ENCODE results near the gene RNF44.
"Not testable (repeated sequence)": the region's sequence is repeated elsewhere in the genome, so short reads cannot be mapped to it uniquely, and the experiment has no call there.

Gene RNF44

DNA sequence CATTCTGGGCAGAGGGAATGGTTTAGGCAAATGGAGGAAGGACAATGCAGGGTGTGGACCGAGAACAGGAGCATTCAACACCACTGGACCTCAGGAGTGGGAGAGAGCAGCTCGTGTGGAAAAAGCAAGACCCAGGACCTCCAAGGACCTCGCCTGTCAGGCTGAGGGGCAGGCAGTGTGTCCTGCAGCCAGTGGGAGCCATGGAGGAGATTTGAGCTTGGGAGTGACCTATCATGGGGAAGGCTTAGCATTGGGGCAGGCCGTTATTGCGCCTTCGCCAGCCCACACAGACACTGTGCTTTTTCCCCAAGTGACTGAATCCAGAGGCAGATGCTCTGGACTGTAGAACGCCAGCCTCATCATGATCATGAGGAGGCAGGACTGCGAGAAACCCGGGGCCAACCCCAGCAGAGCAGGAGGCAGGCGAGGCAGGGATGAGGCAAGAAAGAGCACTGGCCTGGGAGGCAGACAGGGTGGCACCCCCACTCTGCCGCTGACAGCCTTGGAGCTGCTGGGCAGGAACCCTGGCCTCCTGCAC lies 15.2 kb upstream of the RNF44 start:
- no peak for DNase-seq (ENCODE audit: low read depth in 2 of 2)

GRCh38 chr5:176550937-176551336 lies 13.7 kb upstream of the RNF44 start:
- DNase-seq (ENCODE audit: low read depth in 2 of 2): not testable (repeated sequence)

- DNase-seq (ENCODE audit: low read depth in 2 of 2): no peak
These were observed 13.2 kb upstream of the RNF44 start for GRCh38 chr5:176550275-176550831.

DNA sequence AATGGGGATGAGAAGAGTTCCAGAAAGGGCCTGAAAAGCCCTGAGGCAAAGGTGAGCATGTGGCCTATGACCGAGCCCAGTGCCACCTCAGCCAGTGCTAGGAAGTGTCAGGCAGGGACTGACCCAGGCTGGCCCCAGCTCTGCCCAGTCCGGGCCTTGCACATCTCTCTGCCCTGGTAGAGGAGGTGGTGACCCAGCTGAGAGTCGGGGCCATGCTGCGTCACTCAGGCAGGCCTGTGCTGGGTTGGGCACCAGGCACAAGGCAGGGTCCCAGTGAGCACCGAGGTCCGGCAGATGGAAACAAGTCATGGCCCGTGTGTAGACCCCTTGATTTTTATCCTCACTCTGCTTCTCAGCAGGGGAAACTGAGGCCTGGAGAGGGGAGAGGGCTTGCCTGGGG lies 12.7 kb upstream of the RNF44 start:
- no peak for DNase-seq (ENCODE audit: low read depth in 2 of 2)

- no peak for DNase-seq (ENCODE audit: low read depth in 2 of 2)
These were observed 11.8 kb upstream of the RNF44 start, which contains the start of gene CDHR2 for GRCh38 chr5:176548967-176549444. TSS of gene CDHR2 (plus strand) at chr5:176549342. CDS start at chr5:176565353, 16,011 bp downstream.

DNA sequence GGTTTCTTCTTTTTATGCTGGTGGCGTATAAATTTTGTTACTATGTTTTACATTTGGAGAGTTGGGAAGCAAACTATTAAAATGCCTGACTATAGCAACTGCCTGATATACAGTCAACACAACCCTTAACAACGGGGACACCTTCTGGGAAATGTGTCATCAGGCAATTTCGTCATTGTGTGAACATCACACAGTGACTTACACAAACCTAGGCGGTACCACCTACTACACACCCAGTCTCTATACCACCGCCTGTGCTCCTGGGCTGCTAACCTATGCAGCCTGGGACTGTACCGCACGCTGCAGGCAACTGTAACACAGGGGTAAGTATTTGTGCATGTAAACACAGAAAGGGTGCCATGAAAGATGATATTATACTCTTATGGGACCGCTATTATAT lies 10.6 kb upstream of the RNF44 start:
- DNase-seq (ENCODE audit: low read depth in 2 of 2): no peak

DNA sequence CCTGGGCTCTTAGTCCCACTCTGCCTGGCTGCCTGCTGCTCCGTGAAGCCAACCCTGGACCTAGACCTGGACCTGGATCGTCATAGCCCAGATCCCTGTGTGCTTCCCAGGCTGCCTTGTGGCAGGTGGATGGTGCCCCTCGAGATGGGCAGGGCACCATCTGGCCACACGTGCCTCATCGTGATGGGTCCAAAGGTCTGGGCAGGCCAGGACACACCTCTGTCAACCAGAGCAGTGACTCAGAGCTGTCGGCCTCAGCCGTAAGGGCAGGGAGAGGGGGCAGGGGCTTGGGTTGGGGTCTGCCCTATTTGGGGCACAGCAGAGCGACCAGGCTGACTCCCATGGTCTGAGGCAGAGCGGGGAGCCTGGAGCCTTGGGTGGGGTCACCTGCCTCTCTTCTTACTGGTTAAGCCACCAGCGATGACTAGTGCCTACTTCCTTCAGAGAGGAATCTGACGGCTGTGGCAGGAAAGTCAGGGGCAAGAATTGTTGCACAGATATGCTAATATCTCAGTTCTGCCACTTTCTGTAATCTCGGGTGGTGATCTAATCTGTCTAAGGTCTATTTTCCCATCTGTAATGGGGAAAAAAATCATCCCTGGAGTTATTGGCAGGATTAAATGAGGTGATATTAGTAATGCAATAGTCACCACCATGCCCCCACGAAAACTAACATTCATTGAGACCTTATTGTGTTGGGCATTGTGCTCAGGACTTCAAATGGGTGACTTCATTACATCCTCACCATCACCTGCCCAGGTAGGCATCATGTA lies 8.7 kb upstream of the RNF44 start:
- DNase-seq (ENCODE audit: low read depth in 2 of 2): no peak

DNA sequence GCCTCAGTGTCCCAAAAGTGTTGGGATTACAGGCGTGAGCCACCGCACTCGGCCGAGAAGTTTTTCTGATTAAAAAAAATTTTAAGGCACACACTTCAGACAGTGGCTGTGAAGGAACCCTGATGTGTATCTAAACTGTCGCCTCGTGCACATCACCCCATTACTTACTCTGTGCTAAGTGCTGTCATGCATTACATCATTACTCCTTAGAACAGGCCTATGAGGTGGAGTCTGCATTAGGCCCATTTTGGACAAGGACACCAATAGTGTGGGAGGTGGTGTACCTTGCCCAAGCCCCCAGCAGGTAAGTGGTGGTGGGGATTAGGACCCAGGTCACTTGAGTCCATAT lies 8.2 kb upstream of the RNF44 start:
- no peak for DNase-seq (ENCODE audit: low read depth in 2 of 2)

- peak; percentile 62 to 69 for DNase-seq (ENCODE audit: low read depth in 2 of 2)
These were observed 6.4 kb upstream of the RNF44 start for GRCh38 chr5:176543428-176544182.

GRCh38 chr5:176542596-176543427 lies 5.6 kb upstream of the RNF44 start:
- DNase-seq (ENCODE audit: low read depth in 2 of 2): no peak

- peak in 1 of 2 donors; percentile 60 for DNase-seq (ENCODE audit: low read depth in 2 of 2)
These were observed 5.0 kb upstream of the RNF44 start for GRCh38 chr5:176542135-176542595.

GRCh38 chr5:176541338-176542134 lies 4.3 kb upstream of the RNF44 start:
- peak in 1 of 2 donors; percentile 44 for DNase-seq (ENCODE audit: low read depth in 2 of 2)

- DNase-seq (ENCODE audit: low read depth in 2 of 2): no peak
These were observed 3.7 kb upstream of the RNF44 start for GRCh38 chr5:176540956-176541337.

- no peak for DNase-seq (ENCODE audit: low read depth in 2 of 2)
These were observed 3.3 kb upstream of the RNF44 start for GRCh38 chr5:176540476-176540899.

- no peak for DNase-seq (ENCODE audit: low read depth in 2 of 2)
These were observed 1.8 kb upstream of the RNF44 start for GRCh38 chr5:176538989-176539384.

GRCh38 chr5:176538230-176538988 lies 1.2 kb upstream of the RNF44 start:
- DNase-seq (ENCODE audit: low read depth in 2 of 2): no peak

DNA sequence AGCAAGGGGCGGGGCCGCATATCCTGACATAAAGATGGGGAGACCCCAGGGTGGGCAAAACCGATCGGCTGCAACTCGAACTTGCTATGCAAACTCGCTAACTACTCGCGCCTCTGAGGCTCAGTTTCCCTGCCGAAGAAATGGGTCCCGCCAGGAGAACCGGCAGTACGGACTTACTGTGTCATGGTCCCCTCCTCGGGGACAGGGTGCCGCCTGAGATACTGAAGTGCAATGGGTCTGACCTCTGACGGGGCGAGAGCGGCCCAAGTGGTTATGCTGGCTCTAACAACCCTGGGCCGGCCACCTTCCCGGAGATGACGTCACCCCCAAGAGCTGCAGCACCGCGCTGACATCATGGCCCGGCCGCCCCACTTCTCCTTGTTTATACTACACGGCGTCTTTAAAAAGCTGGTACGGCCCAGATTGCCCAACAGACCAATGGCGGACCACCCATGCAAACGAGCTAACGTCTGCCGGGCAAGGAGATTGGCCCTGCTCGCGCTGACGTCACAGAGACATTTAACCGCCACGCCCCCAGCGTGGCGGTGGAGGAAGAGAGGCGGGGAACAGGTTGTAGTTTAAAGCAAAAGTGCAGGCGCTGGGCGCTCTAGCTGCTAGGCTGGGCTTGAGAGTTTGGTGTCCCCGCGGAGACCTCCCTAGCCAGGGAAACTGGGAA lies 490 bp upstream of the RNF44 start:
- peak; percentile 88 to 96 for DNase-seq (ENCODE audit: low read depth in 2 of 2)

DNA sequence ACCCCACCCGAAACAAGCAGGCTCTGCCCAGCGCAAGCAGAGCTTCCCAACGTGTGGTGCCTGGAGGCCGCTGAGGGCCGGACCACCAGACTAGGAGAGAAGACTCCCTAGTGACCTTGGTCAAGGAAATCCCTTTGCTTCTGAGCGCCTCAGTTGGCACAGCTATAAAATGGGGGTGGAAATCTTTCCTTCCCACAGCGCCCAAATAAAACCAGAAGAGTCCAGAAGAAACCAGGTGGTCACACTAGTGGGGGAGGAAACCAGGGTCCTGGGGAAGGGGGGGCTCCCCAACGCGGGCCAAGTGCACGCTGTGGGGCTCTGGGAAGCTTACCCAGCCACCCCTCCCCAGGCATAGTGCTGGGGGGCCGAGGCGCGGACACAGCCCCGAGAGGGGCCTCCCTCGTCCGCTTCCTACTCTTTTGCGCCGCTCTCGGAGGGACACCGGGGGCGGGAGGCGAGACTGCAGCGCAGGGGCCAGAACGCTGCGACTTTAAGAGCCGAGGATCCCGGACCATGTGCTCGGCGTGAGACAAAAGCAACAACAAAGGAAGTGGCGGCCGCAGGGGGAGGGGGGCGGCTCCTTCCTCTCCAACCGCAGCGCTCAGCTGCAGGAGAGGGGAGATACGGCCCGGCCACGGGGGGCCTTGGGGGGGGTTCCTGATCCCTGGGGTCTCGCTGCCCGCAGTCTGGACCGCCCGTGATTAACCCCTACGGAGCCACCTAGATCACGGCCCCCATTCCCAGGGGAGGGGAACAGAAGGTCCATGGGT lies 885 bp downstream of the RNF44 start:
- peak; percentile 68 to 70 for DNase-seq (ENCODE audit: low read depth in 2 of 2)

Data from stimulated activated CD8-positive, alpha-beta memory T cell treated with anti-CD3 and anti-CD28 coated beads, Interleukin-2, amount 100 ng/mL, for 48 hours (primary cell).